Measurements from ENCODE around the gene PPP2R3B.

DNA sequence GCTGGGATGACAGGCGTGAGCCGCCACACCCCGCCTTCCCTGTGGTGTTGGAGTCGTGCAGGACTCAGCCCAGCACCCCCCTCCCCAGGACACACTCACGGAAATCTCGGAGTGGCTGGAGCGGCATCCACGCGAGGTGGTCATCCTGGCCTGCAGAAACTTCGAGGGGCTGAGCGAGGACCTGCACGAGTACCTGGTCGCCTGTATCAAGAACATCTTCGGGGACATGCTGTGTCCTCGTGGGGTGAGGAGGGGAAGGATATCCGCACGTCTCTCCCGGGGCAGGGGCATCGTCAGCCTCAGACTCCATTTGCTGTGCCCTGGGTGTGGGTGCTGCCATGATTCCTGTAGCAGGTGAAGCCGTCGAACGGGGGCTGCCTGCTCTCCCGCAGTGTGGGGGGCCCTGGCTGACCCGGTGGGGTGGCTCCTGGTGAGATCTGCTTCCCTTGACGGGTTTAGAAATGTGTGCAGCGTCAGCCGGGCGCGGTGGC is 95.3 kb downstream of the PPP2R3B start:
- TF ChIP-seq, protein P1, sequence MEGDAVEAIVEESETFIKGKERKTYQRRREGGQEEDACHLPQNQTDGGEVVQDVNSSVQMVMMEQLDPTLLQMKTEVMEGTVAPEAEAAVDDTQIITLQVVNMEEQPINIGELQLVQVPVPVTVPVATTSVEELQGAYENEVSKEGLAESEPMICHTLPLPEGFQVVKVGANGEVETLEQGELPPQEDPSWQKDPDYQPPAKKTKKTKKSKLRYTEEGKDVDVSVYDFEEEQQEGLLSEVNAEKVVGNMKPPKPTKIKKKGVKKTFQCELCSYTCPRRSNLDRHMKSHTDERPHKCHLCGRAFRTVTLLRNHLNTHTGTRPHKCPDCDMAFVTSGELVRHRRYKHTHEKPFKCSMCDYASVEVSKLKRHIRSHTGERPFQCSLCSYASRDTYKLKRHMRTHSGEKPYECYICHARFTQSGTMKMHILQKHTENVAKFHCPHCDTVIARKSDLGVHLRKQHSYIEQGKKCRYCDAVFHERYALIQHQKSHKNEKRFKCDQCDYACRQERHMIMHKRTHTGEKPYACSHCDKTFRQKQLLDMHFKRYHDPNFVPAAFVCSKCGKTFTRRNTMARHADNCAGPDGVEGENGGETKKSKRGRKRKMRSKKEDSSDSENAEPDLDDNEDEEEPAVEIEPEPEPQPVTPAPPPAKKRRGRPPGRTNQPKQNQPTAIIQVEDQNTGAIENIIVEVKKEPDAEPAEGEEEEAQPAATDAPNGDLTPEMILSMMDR (IDR thresholded peaks at IDR 0.05), result no peak
- no peak for TF ChIP-seq POLR2AphosphoS5 (IDR thresholded peaks at IDR 0.05)
- no peak for TF ChIP-seq POLR2A (IDR thresholded peaks at IDR 0.05)
- no peak for TF ChIP-seq EP300 (IDR thresholded peaks at IDR 0.05)
